GM18526 (cell line): ENCODE data around the gene CAVIN2.

ENCODE experiments used
- POLR2A ChIP-seq: IDR thresholded peaks from 3 replicates; pipeline ENCODE4 v1.6.1; 2011; ENCODE audit not compliant: insufficient read length; ENCODE audit errors: extremely low read depth

CAVIN2 gene

DNA sequence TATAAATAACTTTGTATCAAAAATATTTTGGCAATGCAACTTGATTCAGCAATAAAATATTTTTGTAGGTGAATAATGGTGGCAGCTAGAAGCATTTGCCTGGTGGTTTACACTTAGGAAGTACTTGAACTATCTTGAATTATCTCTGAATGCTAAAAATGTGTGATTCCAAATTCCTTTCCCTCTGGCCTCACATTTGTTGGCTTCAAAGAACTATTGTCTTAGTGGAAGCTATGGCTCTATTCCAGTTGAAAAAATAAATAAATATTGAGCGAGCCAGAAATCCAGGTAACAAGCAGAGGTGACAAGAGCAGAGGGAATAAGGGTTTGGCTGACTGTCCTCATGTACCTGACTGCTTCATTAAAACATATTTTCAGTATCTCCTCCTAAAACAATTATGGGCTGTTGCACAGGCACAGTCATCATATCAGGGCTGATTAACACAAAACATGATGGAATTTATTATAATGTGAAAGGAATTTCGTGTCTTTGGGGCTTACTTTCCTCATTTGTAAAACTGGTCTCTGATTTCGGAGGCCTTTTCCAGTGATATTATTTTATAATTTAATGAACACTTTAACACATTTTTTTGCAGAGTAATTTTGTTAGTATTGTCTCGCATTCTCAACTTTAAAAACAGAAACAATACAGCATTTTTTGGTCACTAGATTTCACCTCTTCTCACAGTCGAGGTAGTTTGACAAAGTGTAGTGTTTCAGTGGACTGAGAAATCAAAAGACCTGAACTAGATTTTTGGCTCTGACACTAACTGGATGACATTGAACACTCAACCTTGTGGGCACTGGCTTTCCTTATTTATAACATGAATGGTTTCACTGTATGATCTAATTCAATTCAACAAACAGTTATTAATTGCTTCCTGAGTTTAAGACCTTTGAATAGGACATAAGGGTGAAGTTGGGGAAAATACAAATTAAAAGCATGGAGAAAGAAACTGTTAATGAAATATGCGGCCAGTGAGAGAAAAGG lies 7.8 kb upstream of the CAVIN2 start:
- TF ChIP-seq POLR2A: no peak

GRCh38 chr2:191853843-191854242 lies 7.0 kb upstream of the CAVIN2 start:
- no peak for TF ChIP-seq POLR2A

DNA sequence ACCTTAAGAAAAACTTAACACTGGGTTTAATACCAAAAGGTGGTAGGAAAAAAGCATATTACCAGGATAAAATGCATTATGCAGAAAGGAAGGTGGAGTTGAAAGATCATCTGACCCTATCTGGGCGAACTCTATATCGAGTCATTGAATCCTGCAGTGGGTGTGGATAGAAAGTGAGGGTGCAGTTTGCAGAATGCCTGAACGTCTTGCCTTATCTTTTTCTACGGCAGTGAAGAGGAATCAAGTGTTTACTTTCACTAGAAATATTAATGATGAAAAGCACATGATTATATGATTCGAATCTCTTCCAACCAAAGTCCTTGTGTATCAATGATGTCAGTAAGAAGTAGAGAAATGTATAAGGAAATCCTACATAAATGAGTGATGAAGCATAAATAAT lies 4.3 kb upstream of the CAVIN2 start:
- no peak for TF ChIP-seq POLR2A

DNA sequence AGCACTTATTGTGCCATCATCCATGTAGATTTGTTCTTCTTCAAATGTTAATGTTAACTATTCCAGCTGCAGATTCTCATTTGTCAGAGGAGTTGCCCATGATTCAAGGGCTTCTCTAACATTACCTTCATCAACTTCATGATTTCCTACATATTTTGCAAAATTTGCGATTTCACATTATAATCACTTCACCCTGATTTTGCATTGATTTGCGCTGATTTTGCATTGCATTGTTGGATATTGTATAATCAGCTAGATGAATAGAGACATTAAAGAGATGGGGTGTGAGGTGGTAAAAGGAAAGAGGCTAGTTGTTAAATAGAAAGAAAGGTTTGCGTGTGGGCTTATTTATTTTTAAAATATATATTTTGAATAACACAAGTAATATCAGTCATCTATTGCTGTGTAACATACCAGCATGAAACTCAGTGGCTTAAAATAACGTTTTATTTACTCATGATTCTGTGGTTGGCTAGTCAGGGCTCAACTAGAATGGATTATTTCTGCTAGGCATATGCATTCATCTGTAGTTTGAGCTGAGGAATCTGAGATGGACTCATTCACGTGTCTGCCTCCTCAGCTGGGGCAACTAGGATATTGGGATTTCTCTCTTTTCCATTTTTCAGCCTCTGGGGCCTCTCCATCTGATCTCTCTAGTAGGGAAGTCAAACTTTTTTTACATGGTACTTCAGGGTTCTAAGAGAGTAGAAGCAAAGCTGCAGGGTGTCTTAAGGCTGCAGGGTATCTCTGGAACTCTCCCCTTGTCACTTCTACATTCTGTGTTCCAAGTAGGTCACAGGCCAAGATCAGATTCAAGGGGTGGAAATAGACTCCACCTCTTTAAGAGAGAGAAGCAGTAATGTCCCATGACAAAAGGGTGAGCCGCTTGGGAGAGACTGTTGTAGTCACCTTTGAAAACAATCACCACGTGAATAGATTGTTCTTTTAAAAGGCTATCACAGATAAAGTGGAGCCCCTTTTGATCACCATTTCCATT lies 2.2 kb upstream of the CAVIN2 start:
- TF ChIP-seq POLR2A: no peak

DNA sequence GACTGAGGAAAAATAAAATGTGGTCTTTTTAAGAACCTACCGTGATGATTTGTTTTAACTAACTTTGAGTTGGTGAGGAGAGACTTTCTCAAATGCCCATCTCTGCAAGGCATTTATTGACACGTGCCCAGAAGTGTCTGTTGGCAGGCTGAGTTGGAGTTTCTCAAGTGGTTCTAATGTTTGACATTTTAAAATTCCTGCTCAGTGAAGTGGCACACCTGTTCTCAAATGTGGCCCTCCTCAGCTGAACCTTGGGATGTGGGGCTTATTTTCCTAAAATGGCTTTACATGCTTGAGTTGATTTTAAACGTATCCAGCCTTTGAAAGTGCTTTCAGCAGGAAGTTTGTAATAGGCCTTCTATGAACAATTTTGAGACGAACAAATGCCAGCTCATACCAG lies 876 bp upstream of the CAVIN2 start:
- TF ChIP-seq POLR2A: no peak

GRCh38 chr2:191845876-191846514 lies 893 bp downstream of the CAVIN2 start:
- no peak for TF ChIP-seq POLR2A

DNA sequence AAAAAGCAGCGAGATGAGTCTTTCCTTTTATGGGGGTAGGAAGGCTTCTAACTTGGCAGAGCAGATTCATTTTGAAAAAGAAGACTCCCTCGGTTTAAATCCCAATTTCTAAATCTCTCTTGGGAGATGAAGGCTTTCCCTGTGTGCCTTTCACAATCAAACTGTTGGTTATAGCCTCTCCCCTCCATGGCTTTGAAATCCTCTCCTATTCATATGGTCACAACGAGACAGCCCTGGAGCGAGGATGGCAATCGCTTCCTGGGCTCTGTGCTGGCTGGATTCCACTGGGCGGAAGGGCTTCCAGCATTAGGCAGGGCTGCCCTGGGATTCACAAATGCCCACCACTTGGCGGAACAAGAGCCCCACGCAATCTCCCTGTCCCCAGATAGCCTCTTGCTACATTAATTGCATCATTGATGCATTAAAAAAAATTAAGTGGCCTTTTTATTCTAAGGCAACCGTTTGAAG lies 1.6 kb downstream of the CAVIN2 start:
- no peak for TF ChIP-seq POLR2A

GRCh38 chr2:191844706-191845105 lies 2.2 kb downstream of the CAVIN2 start:
- TF ChIP-seq POLR2A: no peak

DNA sequence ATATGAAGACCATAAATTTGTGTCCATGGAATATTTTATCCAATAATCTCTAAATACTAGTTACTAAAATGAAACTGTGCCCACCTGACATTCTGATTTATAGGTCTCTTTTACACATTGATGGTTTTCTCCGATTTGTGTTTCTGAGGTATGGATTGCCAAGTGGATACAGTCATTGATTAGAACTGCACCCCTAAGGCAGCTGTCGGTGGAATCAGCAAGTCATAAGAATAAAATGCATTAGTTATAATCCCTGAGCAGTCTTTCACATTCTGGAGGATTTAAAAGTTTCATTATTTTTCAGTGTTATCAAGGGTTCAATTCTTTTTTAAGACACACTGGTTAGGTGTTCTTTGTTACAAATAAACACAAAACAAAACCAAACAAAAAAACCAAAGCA lies 6.0 kb downstream of the CAVIN2 start:
- no peak for TF ChIP-seq POLR2A

GRCh38 chr2:191839918-191840804 lies 6.7 kb downstream of the CAVIN2 start:
- no peak for TF ChIP-seq POLR2A

DNA sequence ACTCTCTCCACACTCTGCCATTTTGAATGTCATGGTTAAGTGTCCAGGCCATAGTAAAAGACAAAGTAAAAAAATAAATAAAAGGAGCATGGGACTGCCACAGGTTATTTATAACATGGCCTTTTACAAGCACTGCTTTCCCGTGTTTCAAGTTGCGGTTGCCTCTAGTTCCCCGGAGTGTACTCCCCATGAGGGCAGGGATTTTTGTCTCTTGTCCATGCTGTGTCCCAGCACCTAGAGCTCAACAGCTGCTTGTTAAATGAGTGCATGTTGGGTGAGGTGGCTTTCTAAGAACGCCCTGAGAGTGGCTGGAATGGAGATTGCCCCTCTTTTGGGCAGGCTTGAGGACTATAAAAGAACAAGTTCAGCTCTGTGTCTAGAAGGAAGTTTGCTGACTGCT lies 8.4 kb downstream of the CAVIN2 start:
- TF ChIP-seq POLR2A: no peak

- TF ChIP-seq POLR2A: no peak
Measured at GRCh38 chr2:191836853-191837769, 9.8 kb downstream of the CAVIN2 start.

DNA sequence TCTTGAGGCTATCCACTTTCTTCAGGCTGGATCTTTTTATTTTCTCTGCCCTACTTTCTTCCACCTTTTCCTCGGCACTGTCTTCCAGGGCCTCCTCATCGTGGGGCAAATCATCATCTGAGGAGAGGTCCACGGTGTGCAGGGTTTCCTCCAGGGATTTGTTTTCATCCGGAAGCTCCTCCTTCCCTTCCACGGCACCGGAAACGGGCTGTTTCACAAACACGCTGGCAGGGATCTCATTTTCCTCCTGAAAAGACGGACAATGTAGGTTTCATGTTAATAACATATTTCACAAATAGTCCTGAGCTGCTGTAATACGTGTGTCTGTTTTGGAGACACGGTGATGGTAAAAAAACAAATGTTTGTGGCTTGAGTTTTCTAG lies 10.4 kb downstream of the CAVIN2 start:
- TF ChIP-seq POLR2A: no peak

GRCh38 chr2:191835539-191836350 lies 11.1 kb downstream of the CAVIN2 start:
- TF ChIP-seq POLR2A: no peak
